Loucy (cell line): Measurements from ENCODE around the gene C2CD3.

ENCODE experiments used
- CTCF ChIP-seq: fragments of 200-600 bp; sonication (generic); conservative IDR thresholded peaks from 2 replicates; pipeline ENCODE4 v1.5.1; 2014; ENCODE audit warnings: mild to moderate bottlenecking, antibody characterized with exemption, low read length
- EZH2phosphoT487 ChIP-seq: fragments of 200-600 bp; IDR thresholded peaks from 2 replicates; pipeline ENCODE4 v1.6.1; 2018; ENCODE audit warnings: antibody characterized with exemption, mild to moderate bottlenecking, moderate library complexity, borderline replicate concordance

- no peak for TF ChIP-seq CTCF
- no peak for TF ChIP-seq EZH2phosphoT487
Measured at GRCh38 chr11:73995731-73996130, 175.1 kb downstream of the C2CD3 start.
